NCI-H1417 treated with DMSO at 0.1 percent for 48 hours (cell line): Measurements from ENCODE around the gene PDCL3.

ENCODE experiments used
- DNase-seq: peaks from one replicate; lab custom pipeline; 2025; lab: John Stamatoyannopoulos, UW

PDCL3 gene

GRCh38 chr2:100560216-100560830 lies 2.5 kb upstream of the PDCL3 start:
- DNase-seq, result no peak

- DNase-seq, result no peak
Measured at GRCh38 chr2:100561191-100561590, 1.6 kb upstream of the PDCL3 start.

GRCh38 chr2:100563407-100564247 lies 834 bp downstream of the PDCL3 start:
- DNase-seq, result no peak

GRCh38 chr2:100568989-100569388 lies 6.2 kb downstream of the PDCL3 start:
- DNase-seq, result no peak

- no peak for DNase-seq
Measured at GRCh38 chr2:100571668-100572067, 8.9 kb downstream of the PDCL3 start.

GRCh38 chr2:100577777-100578176 lies 15.0 kb downstream of the PDCL3 start:
- no peak for DNase-seq

GRCh38 chr2:100580367-100581276 lies 17.8 kb downstream of the PDCL3 start:
- no peak for DNase-seq

- no peak for DNase-seq
Measured at GRCh38 chr2:100581277-100581612, 18.5 kb downstream of the PDCL3 start.

- DNase-seq, result no peak
Measured at GRCh38 chr2:100584816-100585215, 22.0 kb downstream of the PDCL3 start.

GRCh38 chr2:100588071-100588786 lies 25.4 kb downstream of the PDCL3 start:
- no peak for DNase-seq

- no peak for DNase-seq
Measured at GRCh38 chr2:100589527-100589926, 26.7 kb downstream of the PDCL3 start.

GRCh38 chr2:100592226-100592625 lies 29.4 kb downstream of the PDCL3 start:
- DNase-seq, result no peak

GRCh38 chr2:100596465-100596864 lies 33.7 kb downstream of the PDCL3 start:
- no peak for DNase-seq

GRCh38 chr2:100599566-100599965 lies 36.8 kb downstream of the PDCL3 start:
- DNase-seq, result no peak

GRCh38 chr2:100601661-100602060 lies 38.9 kb downstream of the PDCL3 start:
- no peak for DNase-seq

- DNase-seq, result no peak
Measured at GRCh38 chr2:100603414-100603813, 40.6 kb downstream of the PDCL3 start.

GRCh38 chr2:100603948-100604633 lies 41.3 kb downstream of the PDCL3 start:
- no peak for DNase-seq

GRCh38 chr2:100606332-100606725 lies 43.5 kb downstream of the PDCL3 start:
- DNase-seq, result no peak

- no peak for DNase-seq
Measured at GRCh38 chr2:100606726-100607343, 44.0 kb downstream of the PDCL3 start.

- DNase-seq, result no peak
Measured at GRCh38 chr2:100610381-100610831, 47.6 kb downstream of the PDCL3 start.
